ENCODE results near the gene FLT3LG.
"Not testable (repeated sequence)": the region's sequence is repeated elsewhere in the genome, so short reads cannot be mapped to it uniquely, and the experiment has no call there.

Gene FLT3LG

GRCh38 chr19:49441960-49442350 lies 32.1 kb upstream of the FLT3LG start:
- Histone ChIP-seq H3K27ac (ENCODE audit: low read length) (no peak overlapping the region), H3K27me3 (ENCODE audit: low read depth, low read length) (peaks cover 40% of the 10 kb centered on the region), H3K4me3 (ENCODE audit: low read depth in 1 of 2, low read length in 2 of 2) (peak overlapping the region in 1 of 2 donors; percentile 40), H3K4me1 (ENCODE audit: control insufficient read depth in 1 of 2, insufficient read depth in 2 of 2, low read length in 2 of 2) (peaks cover 3 to 23% of the 10 kb centered on the region in 2 donors), H3K9me3 (ENCODE audit: control insufficient read depth in 1 of 2, low read length in 2 of 2) (no peaks in the 10 kb centered on the region), H3K36me3 (ENCODE audit: control insufficient read depth in 1 of 2, insufficient read depth in 2 of 2, low read length in 2 of 2) (peaks cover 2 to 4% of the 10 kb centered on the region in 2 donors)

DNA sequence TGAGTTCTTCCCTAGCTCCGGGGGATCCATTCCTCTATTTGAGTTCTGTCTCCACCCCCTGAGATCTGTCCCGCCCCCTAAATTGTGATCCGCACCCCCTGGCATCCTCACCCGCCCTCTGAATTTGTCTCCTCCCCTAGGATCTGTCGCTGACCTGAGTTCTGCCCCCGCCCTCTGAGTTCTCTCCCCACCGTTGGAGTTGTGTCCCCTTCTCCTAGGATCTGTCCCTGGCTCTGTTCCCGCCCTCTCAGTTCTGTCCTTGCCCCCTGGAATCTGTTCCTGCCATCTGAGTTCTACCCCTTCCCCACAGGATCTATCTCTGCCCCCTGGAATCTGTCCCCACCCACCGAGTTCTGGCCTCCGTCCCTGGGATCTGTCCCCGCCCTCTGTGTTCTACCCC lies 31.7 kb upstream of the FLT3LG start:
- Histone ChIP-seq H3K4me1 (ENCODE audit: control insufficient read depth in 1 of 2, insufficient read depth in 2 of 2, low read length in 2 of 2) (peaks cover 3 to 23% of the 10 kb centered on the region in 2 donors), H3K36me3 (ENCODE audit: control insufficient read depth in 1 of 2, insufficient read depth in 2 of 2, low read length in 2 of 2) (peaks cover 3 to 8% of the 10 kb centered on the region in 2 donors), H3K27me3 (ENCODE audit: low read depth, low read length) (peaks cover 40% of the 10 kb centered on the region), H3K9me3 (ENCODE audit: control insufficient read depth in 1 of 2, low read length in 2 of 2) (no peaks in the 10 kb centered on the region), H3K4me3 (ENCODE audit: low read depth in 1 of 2, low read length in 2 of 2) (peak overlapping the region in 1 of 2 donors; percentile 40), H3K27ac (ENCODE audit: low read length) (no peak overlapping the region)

- Histone ChIP-seq H3K27ac (ENCODE audit: low read length) (no peak overlapping the region), H3K4me1 (ENCODE audit: control insufficient read depth in 1 of 2, insufficient read depth in 2 of 2, low read length in 2 of 2) (peaks cover 3 to 23% of the 10 kb centered on the region in 2 donors), H3K4me3 (ENCODE audit: low read depth in 1 of 2, low read length in 2 of 2) (peak overlapping the region; percentile 56 to 68), H3K9me3 (ENCODE audit: control insufficient read depth in 1 of 2, low read length in 2 of 2) (no peaks in the 10 kb centered on the region), H3K36me3 (ENCODE audit: control insufficient read depth in 1 of 2, insufficient read depth in 2 of 2, low read length in 2 of 2) (peaks cover 3 to 10% of the 10 kb centered on the region in 2 donors), H3K27me3 (ENCODE audit: low read depth, low read length) (peaks cover 36% of the 10 kb centered on the region)
Measured at GRCh38 chr19:49442771-49443365, 31.1 kb upstream of the FLT3LG start.

DNA sequence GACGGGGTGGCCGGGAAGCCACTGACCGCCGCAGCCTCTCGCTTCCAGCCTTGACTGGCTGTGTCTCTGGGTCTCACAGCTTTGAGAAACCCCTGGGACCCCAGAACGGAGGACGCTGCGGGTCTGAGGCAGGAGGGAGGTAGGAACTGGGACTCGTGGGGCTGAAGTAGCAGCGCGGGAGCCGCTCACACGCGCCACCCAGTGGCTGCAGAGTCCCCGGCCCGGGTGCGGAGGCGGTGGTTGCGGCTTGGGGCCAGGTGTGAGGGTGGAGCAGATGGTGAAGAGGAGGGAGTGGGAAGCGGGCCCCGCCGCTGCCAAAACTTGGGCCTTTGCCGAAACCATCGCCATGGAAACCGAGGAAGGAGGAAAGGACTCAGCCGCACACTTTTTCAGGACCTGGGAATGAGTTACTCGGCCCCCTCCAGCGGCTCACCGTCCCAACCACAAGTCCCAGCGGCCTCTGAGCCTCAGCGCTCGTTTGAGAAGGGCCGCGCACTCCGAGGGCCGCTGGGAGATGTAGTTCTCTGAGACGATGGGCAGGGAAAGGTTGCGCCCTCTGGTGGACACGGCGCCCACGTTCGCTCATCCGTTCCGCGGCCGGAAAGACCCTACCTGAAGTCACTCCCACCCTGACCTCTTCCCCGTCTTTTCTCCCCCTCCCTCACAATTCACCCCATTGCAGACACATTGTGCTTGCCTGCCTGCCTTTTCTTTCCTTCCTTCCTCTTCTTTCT lies 30.5 kb upstream of the FLT3LG start:
- peaks cover 3 to 23% of the 10 kb centered on the region in 2 donors for H3K4me1 ChIP-seq (ENCODE audit: control insufficient read depth in 1 of 2, insufficient read depth in 2 of 2, low read length in 2 of 2)
- no peak overlapping the region for H3K27ac ChIP-seq (ENCODE audit: low read length)
- no peaks in the 10 kb centered on the region for H3K9me3 ChIP-seq (ENCODE audit: control insufficient read depth in 1 of 2, low read length in 2 of 2)
- H3K36me3 ChIP-seq (ENCODE audit: control insufficient read depth in 1 of 2, insufficient read depth in 2 of 2, low read length in 2 of 2): peaks cover 3 to 13% of the 10 kb centered on the region in 2 donors
- peaks cover 30% of the 10 kb centered on the region for H3K27me3 ChIP-seq (ENCODE audit: low read depth, low read length)
- peak overlapping the region; percentile 56 to 68 for H3K4me3 ChIP-seq (ENCODE audit: low read depth in 1 of 2, low read length in 2 of 2)

DNA sequence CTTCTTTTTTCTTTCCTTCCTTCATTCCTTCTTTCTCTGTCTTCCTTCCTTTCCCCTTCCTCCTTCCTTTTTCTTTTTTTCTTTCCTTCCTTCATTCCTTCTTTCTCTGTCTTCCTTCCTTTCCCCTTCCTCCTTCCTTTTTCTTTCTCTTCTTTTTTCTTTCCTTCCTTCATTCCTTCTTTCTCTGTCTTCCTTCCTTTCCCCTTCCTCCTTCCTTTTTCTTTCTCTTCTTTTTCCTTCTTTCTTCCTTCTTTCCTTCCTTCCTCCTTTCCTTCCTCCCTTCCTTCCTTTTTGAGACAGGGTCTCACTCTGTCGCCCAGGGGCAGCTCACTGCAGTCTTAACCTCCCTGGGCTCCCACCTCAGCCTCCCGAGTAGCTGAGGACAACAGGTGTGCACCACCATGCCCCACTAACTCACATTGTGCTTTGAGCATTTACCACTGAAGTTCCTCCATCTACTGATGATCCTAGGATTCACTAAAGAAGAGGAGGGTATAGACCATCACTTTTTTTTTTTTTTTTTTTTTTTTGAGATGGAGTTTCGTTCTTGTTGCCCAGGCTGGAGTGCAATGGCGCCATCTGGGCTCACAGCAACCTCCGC lies 29.8 kb upstream of the FLT3LG start:
- Histone ChIP-seq H3K36me3 (ENCODE audit: control insufficient read depth in 1 of 2, insufficient read depth in 2 of 2, low read length in 2 of 2) (peaks cover 3 to 18% of the 10 kb centered on the region in 2 donors), H3K4me1 (ENCODE audit: control insufficient read depth in 1 of 2, insufficient read depth in 2 of 2, low read length in 2 of 2) (peaks cover 3 to 23% of the 10 kb centered on the region in 2 donors), H3K27me3 (ENCODE audit: low read depth, low read length) (peaks cover 27% of the 10 kb centered on the region)
- not testable (repeated sequence) for H3K9me3 ChIP-seq (ENCODE audit: control insufficient read depth in 1 of 2, low read length in 2 of 2); H3K27ac ChIP-seq (ENCODE audit: low read length); H3K4me3 ChIP-seq (ENCODE audit: low read depth in 1 of 2, low read length in 2 of 2)

- peaks cover 3 to 22% of the 10 kb centered on the region in 2 donors for H3K4me1 ChIP-seq (ENCODE audit: control insufficient read depth in 1 of 2, insufficient read depth in 2 of 2, low read length in 2 of 2)
- H3K27ac ChIP-seq (ENCODE audit: low read length): no peak overlapping the region
- peaks cover 3 to 21% of the 10 kb centered on the region in 2 donors for H3K36me3 ChIP-seq (ENCODE audit: control insufficient read depth in 1 of 2, insufficient read depth in 2 of 2, low read length in 2 of 2)
- no peak overlapping the region for H3K4me3 ChIP-seq (ENCODE audit: low read depth in 1 of 2, low read length in 2 of 2)
- H3K27me3 ChIP-seq (ENCODE audit: low read depth, low read length): peaks cover 9% of the 10 kb centered on the region
- H3K9me3 ChIP-seq (ENCODE audit: control insufficient read depth in 1 of 2, low read length in 2 of 2): no peaks in the 10 kb centered on the region
Measured at GRCh38 chr19:49445997-49446396, 28.0 kb upstream of the FLT3LG start.

DNA sequence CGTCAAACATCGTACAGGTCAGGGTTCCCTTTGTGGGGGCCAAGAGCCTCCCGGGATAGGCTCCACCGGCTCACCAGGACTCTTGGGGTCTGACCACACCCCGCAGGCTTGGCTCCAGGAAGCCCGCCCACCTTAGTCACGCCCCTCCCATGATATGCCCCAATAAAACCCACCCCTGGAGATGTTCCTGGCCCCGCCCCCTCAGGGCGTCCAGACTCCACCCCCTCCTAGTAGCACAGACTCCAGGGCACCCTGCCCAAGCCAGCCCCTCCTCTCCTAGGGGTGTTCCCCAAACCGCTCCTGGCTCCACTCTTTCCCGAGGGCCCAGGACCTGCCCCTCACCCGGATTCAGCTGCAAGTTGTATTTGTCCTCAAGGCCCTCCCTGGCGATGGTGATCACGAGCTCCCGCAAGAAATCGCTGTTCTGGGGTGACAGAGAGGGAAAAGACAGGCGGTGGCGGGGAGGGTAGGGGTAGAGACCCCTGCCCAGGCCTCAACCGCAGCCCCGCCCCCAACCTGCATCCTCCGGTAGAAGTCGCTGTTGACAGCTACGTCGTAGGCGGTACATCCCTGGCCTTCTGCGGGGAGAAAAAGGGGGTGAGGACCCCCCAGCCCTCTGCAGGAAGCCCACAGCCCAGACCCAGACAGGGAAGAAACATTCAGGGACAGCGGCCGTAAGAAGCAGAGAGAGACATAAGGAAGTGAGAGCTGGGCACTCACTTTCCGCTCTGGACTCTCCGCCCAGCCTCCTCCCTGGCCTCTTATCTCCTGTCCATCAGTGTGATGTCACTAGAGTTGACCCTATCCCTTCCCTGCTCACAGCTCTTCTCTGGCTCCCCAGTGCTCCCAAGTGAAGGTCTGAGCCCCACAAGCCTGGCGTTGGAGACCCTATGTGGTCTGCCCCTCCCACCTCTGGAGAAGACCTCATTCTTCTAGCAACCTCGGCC lies 26.3 kb upstream of the FLT3LG start:
- H3K9me3 ChIP-seq (ENCODE audit: control insufficient read depth in 1 of 2, low read length in 2 of 2): no peaks in the 10 kb centered on the region
- H3K27ac ChIP-seq (ENCODE audit: low read length): no peak overlapping the region
- H3K27me3 ChIP-seq (ENCODE audit: low read depth, low read length): no peaks in the 10 kb centered on the region
- H3K4me3 ChIP-seq (ENCODE audit: low read depth in 1 of 2, low read length in 2 of 2): no peak overlapping the region
- peaks cover 0 to 21% of the 10 kb centered on the region in 2 donors for H3K4me1 ChIP-seq (ENCODE audit: control insufficient read depth in 1 of 2, insufficient read depth in 2 of 2, low read length in 2 of 2)
- H3K36me3 ChIP-seq (ENCODE audit: control insufficient read depth in 1 of 2, insufficient read depth in 2 of 2, low read length in 2 of 2): peaks cover 3 to 21% of the 10 kb centered on the region in 2 donors

DNA sequence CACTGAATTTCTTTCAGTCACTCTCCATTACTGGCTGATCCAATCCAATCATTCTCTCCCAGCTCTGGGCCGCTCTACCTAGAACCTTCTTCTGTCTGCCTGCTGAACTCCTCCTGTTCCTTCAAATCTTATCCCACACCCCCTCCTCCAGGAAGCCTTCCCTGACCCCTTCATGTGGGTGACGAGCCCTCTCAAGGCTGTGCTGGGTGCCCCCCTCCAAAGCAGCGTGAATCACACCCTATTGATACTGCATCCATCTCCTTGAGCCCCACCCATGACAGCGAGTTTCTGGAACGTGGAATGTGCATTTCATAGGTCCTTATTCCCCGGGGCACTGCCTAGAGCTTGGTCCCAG lies 25.6 kb upstream of the FLT3LG start:
- Histone ChIP-seq H3K4me3 (ENCODE audit: low read depth in 1 of 2, low read length in 2 of 2) (no peak overlapping the region), H3K27ac (ENCODE audit: low read length) (no peak overlapping the region), H3K36me3 (ENCODE audit: control insufficient read depth in 1 of 2, insufficient read depth in 2 of 2, low read length in 2 of 2) (peaks cover 3 to 21% of the 10 kb centered on the region in 2 donors), H3K9me3 (ENCODE audit: control insufficient read depth in 1 of 2, low read length in 2 of 2) (no peaks in the 10 kb centered on the region), H3K4me1 (ENCODE audit: control insufficient read depth in 1 of 2, insufficient read depth in 2 of 2, low read length in 2 of 2) (peaks cover 0 to 15% of the 10 kb centered on the region in 2 donors), H3K27me3 (ENCODE audit: low read depth, low read length) (no peaks in the 10 kb centered on the region)

- Histone ChIP-seq H3K27ac (ENCODE audit: low read length) (no peak overlapping the region), H3K4me3 (ENCODE audit: low read depth in 1 of 2, low read length in 2 of 2) (peak overlapping the region in 1 of 2 donors; percentile 96), H3K27me3 (ENCODE audit: low read depth, low read length) (no peaks in the 10 kb centered on the region), H3K4me1 (ENCODE audit: control insufficient read depth in 1 of 2, insufficient read depth in 2 of 2, low read length in 2 of 2) (peaks cover 0 to 25% of the 10 kb centered on the region in 2 donors), H3K9me3 (ENCODE audit: control insufficient read depth in 1 of 2, low read length in 2 of 2) (no peaks in the 10 kb centered on the region), H3K36me3 (ENCODE audit: control insufficient read depth in 1 of 2, insufficient read depth in 2 of 2, low read length in 2 of 2) (peaks cover 3 to 24% of the 10 kb centered on the region in 2 donors)
Measured at GRCh38 chr19:49450405-49450804, 23.6 kb upstream of the FLT3LG start.

DNA sequence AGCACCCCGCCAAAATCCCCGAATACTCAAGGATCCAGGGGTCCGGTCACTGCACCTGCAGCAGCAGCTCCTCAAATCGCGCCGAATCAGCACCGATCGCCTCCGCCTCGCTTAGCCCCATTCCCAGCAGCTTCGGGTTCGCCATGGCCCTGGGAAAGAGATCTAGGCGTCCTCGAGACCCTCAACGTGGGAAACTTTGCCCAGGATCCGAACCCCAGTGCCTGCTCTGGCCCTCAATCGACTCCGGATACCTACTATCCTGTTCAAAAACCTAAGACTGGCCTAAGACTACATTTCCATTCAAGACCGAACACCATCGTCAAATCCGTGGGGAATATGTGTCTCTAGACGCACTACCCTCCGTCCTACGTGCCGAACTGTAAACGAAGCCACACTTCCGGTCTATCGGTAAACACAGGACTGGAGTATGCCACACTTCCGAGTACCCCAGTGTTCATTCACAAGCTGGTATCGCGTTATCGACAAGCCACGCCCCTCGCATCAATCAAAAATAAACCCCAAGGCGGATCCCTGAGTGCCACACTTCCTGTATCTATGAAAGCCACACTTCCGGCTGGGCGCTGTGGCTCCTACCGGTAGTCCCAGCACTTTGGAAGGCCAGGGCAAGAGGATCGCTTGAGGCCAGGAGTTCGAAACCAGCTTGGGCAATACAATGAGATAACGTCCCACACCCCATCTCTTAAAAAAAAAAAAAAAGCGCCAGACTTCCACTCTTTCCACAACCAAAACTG lies 22.4 kb upstream of the FLT3LG start, which contains the start of gene PIH1D1:
Gene PIH1D1 (minus strand): TSS at position 385 of the 752 bp plus-strand sequence. CDS start 240 bp downstream, at position 145.
- Histone ChIP-seq H3K36me3 (ENCODE audit: control insufficient read depth in 1 of 2, insufficient read depth in 2 of 2, low read length in 2 of 2) (peaks cover 3 to 27% of the 10 kb centered on the region in 2 donors), H3K9me3 (ENCODE audit: control insufficient read depth in 1 of 2, low read length in 2 of 2) (no peaks in the 10 kb centered on the region), H3K4me1 (ENCODE audit: control insufficient read depth in 1 of 2, insufficient read depth in 2 of 2, low read length in 2 of 2) (peaks cover 0 to 25% of the 10 kb centered on the region in 2 donors)

More for the DNA sequence above, 22.4 kb upstream of the FLT3LG start, which contains the start of gene PIH1D1:
- Histone ChIP-seq H3K27me3 (ENCODE audit: low read depth, low read length) (no peaks in the 10 kb centered on the region), H3K4me3 (ENCODE audit: low read depth in 1 of 2, low read length in 2 of 2) (peak within 1 kb of the TSS; percentile 90 to 96), H3K27ac (ENCODE audit: low read length) (peak within 1 kb of the TSS; percentile 88)

All from muscle layer of duodenum (tissue), 2 donors.